ENCODE measurements around the gene KLHL36.

Gene KLHL36

DNA sequence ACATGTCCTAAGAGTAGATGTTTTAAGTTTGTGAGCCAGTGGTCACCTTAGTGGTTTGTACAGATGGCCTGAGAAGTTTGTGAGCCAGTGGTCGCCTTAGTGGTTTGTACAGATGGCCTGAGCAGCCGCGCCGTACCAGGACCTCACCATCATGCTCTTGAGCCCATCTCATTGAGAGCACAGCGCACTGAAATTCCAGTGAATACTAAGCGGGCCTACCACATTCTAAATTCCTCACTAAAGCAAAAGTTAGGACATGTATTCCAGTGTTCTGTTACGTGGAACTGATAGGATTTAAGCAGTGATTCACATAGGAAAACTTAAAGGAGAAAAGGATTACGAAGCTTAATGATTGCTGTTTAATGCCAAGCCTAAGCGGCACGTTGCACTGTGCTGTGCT is 55.4 kb downstream of the KLHL36 start:
- no peak for TF ChIP-seq GLIS3 (CRISPR knock-in tag; IDR thresholded peaks at IDR 0.05)
- no peak for TF ChIP-seq CSDC2 (CRISPR knock-in tag; IDR thresholded peaks at IDR 0.05)
- no peak for TF ChIP-seq RARB (CRISPR knock-in tag; IDR thresholded peaks at IDR 0.05)
- TF ChIP-seq, protein P1, sequence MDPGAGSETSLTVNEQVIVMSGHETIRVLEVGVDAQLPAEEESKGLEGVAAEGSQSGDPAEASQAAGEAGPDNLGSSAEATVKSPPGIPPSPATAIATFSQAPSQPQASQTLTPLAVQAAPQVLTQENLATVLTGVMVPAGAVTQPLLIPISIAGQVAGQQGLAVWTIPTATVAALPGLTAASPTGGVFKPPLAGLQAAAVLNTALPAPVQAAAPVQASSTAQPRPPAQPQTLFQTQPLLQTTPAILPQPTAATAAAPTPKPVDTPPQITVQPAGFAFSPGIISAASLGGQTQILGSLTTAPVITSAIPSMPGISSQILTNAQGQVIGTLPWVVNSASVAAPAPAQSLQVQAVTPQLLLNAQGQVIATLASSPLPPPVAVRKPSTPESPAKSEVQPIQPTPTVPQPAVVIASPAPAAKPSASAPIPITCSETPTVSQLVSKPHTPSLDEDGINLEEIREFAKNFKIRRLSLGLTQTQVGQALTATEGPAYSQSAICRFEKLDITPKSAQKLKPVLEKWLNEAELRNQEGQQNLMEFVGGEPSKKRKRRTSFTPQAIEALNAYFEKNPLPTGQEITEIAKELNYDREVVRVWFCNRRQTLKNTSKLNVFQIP (CRISPR knock-in tag; IDR thresholded peaks at IDR 0.05; ENCODE audit: borderline replicate concordance, low read depth): no peak
- no peak for TF ChIP-seq ZFP30 (CRISPR knock-in tag; IDR thresholded peaks at IDR 0.05)
- TF ChIP-seq ESRRG (CRISPR knock-in tag; IDR thresholded peaks at IDR 0.05): no peak
- TF ChIP-seq ZNF8 (CRISPR knock-in tag; IDR thresholded peaks at IDR 0.05): no peak
- TF ChIP-seq ZC3H10 (CRISPR knock-in tag; IDR thresholded peaks at IDR 0.05): no peak
- TF ChIP-seq TCF4 (CRISPR knock-in tag; IDR thresholded peaks at IDR 0.05; ENCODE audit: borderline replicate concordance): no peak
- TF ChIP-seq SNAI2 (CRISPR knock-in tag; IDR thresholded peaks at IDR 0.05): no peak
- no peak for ATAC-seq

DNA sequence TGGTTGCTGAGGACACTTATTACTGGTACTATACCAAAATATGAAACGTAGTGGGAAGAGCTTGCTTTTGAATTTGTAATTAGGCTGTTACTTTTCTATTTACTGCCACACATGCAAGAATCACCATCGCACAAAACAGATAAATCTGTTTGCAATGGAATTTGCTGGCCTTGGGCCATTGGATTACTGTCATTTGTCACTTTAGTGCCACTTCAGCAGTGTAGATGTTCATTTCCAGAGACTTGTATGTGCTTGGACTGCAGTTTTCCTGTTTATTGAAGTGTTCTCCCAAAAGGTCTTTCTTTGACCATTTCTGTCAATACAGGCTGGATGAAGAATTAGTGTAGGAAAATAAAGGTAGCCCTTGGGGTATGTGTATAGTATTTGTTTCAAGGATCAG is 55.9 kb downstream of the KLHL36 start:
- ATAC-seq: no peak
- no peak for TF ChIP-seq PPARA (CRISPR knock-in tag; IDR thresholded peaks at IDR 0.05; ENCODE audit: borderline replicate concordance)
- TF ChIP-seq ZC3H10 (CRISPR knock-in tag; IDR thresholded peaks at IDR 0.05): no peak
- no peak for TF ChIP-seq RARB (CRISPR knock-in tag; IDR thresholded peaks at IDR 0.05)
- TF ChIP-seq, protein P2, sequence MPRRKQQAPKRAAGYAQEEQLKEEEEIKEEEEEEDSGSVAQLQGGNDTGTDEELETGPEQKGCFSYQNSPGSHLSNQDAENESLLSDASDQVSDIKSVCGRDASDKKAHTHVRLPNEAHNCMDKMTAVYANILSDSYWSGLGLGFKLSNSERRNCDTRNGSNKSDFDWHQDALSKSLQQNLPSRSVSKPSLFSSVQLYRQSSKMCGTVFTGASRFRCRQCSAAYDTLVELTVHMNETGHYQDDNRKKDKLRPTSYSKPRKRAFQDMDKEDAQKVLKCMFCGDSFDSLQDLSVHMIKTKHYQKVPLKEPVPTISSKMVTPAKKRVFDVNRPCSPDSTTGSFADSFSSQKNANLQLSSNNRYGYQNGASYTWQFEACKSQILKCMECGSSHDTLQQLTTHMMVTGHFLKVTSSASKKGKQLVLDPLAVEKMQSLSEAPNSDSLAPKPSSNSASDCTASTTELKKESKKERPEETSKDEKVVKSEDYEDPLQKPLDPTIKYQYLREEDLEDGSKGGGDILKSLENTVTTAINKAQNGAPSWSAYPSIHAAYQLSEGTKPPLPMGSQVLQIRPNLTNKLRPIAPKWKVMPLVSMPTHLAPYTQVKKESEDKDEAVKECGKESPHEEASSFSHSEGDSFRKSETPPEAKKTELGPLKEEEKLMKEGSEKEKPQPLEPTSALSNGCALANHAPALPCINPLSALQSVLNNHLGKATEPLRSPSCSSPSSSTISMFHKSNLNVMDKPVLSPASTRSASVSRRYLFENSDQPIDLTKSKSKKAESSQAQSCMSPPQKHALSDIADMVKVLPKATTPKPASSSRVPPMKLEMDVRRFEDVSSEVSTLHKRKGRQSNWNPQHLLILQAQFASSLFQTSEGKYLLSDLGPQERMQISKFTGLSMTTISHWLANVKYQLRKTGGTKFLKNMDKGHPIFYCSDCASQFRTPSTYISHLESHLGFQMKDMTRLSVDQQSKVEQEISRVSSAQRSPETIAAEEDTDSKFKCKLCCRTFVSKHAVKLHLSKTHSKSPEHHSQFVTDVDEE (CRISPR knock-in tag; IDR thresholded peaks at IDR 0.05): no peak
- no peak for TF ChIP-seq OSR1 (CRISPR knock-in tag; IDR thresholded peaks at IDR 0.05)
- TF ChIP-seq TOX (CRISPR knock-in tag; IDR thresholded peaks at IDR 0.05; ENCODE audit: borderline replicate concordance): no peak
- TF ChIP-seq, protein P3, sequence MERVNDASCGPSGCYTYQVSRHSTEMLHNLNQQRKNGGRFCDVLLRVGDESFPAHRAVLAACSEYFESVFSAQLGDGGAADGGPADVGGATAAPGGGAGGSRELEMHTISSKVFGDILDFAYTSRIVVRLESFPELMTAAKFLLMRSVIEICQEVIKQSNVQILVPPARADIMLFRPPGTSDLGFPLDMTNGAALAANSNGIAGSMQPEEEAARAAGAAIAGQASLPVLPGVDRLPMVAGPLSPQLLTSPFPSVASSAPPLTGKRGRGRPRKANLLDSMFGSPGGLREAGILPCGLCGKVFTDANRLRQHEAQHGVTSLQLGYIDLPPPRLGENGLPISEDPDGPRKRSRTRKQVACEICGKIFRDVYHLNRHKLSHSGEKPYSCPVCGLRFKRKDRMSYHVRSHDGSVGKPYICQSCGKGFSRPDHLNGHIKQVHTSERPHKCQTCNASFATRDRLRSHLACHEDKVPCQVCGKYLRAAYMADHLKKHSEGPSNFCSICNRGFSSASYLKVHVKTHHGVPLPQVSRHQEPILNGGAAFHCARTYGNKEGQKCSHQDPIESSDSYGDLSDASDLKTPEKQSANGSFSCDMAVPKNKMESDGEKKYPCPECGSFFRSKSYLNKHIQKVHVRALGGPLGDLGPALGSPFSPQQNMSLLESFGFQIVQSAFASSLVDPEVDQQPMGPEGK (CRISPR knock-in tag; IDR thresholded peaks at IDR 0.05; ENCODE audit: borderline replicate concordance): no peak
- no peak for TF ChIP-seq ISL1 (CRISPR knock-in tag; IDR thresholded peaks at IDR 0.05)
- no peak for TF ChIP-seq CSDC2 (CRISPR knock-in tag; IDR thresholded peaks at IDR 0.05)

DNA sequence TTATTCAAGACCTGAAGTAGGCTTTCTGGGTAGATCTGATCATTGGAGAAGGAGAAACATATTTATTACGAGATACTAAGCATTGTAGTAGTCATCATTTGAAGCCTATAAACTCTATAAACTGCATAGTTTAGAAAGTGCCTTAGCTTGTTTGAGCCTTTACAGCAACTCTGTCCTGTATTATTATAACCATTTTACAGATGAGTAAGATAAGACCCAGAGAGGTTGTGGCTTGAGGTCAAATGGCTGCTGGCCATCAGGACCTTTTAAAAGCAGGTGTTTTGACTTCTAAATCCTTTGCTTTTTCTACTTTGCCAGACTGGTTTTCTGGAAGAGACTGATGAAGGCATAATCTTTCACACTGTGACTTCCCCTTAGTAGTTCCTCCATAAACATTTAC is 58.5 kb downstream of the KLHL36 start:
- ATAC-seq: no peak
- TF ChIP-seq, protein P3 (CRISPR knock-in tag; IDR thresholded peaks at IDR 0.05; ENCODE audit: borderline replicate concordance): no peak
- TF ChIP-seq PPARA (CRISPR knock-in tag; IDR thresholded peaks at IDR 0.05; ENCODE audit: borderline replicate concordance) (no peak), OSR1 (CRISPR knock-in tag; IDR thresholded peaks at IDR 0.05) (no peak), BACH2 (CRISPR knock-in tag; IDR thresholded peaks at IDR 0.05; ENCODE audit: borderline replicate concordance) (no peak), ZC3H10 (CRISPR knock-in tag; IDR thresholded peaks at IDR 0.05) (no peak), ESRRG (CRISPR knock-in tag; IDR thresholded peaks at IDR 0.05) (no peak), GLIS3 (CRISPR knock-in tag; IDR thresholded peaks at IDR 0.05) (no peak), TOX (CRISPR knock-in tag; IDR thresholded peaks at IDR 0.05; ENCODE audit: borderline replicate concordance) (no peak), ZNF70 (CRISPR knock-in tag; IDR thresholded peaks at IDR 0.05) (no peak), ZFP3 (CRISPR knock-in tag; IDR thresholded peaks at IDR 0.05) (no peak), ISL1 (CRISPR knock-in tag; IDR thresholded peaks at IDR 0.05) (no peak), ZNF8 (CRISPR knock-in tag; IDR thresholded peaks at IDR 0.05) (no peak)
- TF ChIP-seq, protein P4, sequence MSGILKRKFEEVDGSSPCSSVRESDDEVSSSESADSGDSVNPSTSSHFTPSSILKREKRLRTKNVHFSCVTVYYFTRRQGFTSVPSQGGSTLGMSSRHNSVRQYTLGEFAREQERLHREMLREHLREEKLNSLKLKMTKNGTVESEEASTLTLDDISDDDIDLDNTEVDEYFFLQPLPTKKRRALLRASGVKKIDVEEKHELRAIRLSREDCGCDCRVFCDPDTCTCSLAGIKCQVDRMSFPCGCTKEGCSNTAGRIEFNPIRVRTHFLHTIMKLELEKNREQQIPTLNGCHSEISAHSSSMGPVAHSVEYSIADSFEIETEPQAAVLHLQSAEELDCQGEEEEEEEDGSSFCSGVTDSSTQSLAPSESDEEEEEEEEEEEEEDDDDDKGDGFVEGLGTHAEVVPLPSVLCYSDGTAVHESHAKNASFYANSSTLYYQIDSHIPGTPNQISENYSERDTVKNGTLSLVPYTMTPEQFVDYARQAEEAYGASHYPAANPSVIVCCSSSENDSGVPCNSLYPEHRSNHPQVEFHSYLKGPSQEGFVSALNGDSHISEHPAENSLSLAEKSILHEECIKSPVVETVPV (CRISPR knock-in tag; IDR thresholded peaks at IDR 0.05): no peak
- TF ChIP-seq, protein P5, sequence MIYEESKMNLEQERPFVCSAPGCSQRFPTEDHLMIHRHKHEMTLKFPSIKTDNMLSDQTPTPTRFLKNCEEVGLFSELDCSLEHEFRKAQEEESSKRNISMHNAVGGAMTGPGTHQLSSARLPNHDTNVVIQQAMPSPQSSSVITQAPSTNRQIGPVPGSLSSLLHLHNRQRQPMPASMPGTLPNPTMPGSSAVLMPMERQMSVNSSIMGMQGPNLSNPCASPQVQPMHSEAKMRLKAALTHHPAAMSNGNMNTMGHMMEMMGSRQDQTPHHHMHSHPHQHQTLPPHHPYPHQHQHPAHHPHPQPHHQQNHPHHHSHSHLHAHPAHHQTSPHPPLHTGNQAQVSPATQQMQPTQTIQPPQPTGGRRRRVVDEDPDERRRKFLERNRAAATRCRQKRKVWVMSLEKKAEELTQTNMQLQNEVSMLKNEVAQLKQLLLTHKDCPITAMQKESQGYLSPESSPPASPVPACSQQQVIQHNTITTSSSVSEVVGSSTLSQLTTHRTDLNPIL (CRISPR knock-in tag; IDR thresholded peaks at IDR 0.05; ENCODE audit: low read depth): no peak
- TF ChIP-seq, protein P1 (CRISPR knock-in tag; IDR thresholded peaks at IDR 0.05; ENCODE audit: borderline replicate concordance, low read depth): no peak
- TF ChIP-seq, protein P2 (CRISPR knock-in tag; IDR thresholded peaks at IDR 0.05): no peak

All from SK-N-SH treated with all-trans-retinoic acid at 6 μM for 48 hours (cell line).